SW 1271 (cell line): ENCODE measurements around the gene ZCCHC7.
"Not testable (repeated sequence)": the region's sequence is repeated elsewhere in the genome, so short reads cannot be mapped to it uniquely, and the experiment has no call there.

Experiments
- DNase-seq, 2 experiments: peaks; one replicate each; lab custom pipeline; 2025; lab: John Stamatoyannopoulos, UW

Gene ZCCHC7

DNA sequence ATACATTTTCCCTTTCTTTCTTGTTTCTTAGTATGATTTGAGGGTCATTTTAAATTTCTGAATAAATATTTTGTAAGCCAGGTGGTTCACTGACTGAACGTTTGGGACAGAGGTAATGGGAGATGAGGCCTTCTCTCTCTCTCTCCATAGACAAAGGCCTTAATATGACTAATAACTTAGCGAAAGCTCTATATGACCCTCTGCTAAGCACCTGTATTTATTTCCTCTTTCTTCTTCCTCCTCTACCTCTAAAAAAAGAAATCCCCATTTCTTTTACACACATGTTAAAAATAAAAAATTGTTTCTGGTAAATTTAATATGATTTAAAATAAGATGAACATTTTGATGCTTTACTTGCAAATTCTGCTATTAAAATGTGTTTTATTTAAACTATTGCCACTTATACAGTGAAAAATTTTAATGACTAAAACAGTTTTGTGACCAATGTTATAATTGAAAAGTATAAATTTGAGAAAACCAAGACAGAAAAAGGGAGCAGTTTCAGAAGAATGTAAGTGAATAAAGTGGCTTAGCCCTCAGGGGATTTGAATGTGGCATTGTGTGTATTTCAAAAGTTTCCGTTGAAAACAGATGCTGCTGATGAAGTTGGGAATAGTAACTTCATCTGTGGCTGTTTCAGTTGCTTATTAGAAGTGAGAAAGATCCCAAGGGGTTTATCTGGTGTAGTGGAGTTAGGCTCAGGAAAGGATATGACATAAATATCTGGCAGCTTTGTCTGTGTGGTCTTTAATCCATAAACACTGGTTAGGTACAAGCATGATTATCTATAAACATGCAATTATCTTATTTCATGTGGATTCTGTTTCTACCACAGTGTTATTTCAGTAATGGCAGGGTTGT is 173.5 kb downstream of the ZCCHC7 start:
- no peak for DNase-seq

DNA sequence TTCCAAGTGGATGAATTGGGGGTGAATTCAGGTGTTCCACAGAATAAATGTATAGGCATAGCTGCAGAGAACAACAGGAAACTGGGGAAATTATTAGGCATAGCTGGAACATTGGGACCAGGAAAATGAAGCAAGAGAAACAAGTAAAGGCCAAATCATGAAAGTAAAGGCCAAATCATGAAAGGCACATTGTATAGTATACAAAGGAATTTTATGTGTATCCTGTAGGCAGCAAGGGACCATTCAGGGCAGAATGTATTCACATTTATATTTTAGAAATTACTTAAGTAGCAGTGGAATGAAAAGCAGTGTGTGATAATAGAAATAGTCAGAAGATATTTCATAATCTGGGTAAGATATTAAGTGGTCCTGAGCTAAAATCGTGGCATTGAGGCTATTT is 174.8 kb downstream of the ZCCHC7 start:
- no peak for DNase-seq

DNA sequence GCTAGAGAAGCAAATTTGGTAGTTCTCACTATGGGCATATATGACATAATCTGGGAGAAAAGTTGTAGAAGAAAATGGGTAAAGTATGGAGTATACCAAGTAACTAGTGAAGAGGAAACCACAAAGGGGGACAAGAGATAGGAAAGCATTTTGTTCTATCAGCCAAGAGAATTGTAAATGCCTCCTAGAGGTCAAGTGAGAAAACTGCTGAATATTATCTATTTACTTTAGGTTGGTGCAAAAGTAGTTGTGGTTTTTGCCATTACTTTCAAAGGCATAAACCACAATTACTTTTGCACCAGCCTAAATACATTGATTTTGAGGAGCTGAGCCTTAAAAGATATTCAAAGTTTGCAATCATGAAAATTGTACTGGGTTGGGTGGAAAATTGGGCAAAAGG is 175.4 kb downstream of the ZCCHC7 start:
- DNase-seq = peak in 1 of 2 experiments; percentile 4

DNA sequence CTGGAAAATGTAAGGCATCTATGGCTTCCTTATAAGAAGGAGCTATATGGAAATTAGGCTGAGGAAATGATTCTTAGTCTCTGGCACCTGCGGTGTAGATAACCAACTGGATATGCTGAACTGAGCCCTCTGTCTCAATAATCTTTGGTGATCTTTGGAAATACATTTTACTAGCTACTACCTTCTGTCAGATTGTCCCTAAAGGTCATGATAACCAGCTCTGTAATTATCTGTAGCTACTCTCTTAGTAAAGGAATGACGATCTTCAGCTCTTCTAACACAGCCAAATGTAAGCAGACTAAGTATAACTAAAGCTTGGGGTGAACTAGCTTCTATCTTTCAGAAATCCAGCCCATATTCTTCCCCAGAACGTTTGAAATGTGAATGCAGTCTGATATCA is 177.2 kb downstream of the ZCCHC7 start:
- DNase-seq = no peak

DNA sequence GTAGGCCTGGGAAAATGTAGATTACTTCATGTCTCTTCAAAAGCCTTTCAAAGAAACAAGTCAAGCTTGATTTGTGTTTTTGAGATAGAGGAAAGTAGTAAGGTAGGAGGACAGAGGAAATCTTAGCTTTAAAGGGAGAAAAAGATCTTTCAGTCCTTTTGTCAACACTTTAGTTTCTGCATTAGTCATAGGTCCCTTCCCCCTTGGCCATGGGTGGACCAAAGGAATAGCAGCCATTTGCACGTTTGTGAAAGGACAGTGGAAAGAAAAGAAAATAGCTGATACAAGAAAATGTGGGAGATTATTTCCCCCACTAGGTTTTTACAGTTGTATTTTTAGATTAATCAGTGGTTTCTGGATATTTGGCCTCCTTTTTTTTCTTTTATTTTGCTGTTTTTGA is 180.2 kb downstream of the ZCCHC7 start:
- no peak for DNase-seq

DNA sequence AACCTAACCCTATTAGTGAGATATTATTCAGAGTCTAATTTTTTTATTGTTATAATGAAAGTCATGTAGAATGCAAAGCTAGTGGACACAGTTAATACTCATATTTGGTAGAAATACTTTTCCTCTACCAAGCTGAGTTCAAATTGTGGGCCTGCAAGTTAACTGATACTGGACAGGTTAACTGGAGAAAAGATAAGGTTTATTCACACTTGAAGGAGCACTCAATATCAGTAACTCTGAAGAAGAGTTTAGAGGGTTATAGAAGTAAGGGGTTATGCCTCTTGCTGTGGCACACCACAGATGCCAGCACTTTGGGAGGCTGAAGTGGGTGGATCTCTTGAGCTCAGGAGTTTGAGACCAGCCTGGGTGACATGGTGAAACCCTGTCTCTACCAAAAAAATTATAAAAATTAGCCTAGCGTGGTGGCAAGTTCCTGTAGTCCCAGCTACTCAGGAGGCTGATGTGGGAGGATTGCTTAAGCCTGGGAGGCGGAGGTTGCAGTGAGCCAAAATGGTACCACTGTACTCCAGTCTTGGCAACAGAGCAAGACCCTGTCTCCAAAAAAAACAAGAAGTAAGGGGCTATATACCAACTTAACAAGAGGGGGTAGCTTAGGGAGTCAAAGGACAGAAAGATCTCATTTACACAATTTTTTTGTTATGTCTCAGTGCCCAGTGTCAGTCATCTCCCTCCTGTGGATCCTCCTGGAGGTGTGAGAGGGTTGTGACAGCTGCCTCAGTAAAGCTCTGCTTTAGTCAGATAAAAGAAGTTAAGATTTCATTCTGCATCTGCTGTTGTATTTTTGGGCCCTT is 180.9 kb downstream of the ZCCHC7 start:
- no peak for DNase-seq

DNA sequence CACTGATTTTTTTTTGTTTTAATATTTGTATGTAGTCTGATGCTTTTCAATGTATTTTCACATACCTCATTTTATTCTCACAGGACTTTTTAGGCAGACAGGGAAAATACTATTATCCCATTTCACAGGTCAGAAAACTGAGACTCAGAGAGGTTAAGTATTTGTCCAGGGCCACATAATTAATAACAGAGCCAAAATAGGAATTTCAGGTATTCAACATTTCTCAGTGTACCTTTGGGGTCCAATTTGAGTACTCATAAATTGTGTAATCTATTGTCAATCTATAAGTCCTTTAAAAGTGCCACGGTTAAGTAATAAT is 181.4 kb downstream of the ZCCHC7 start:
- no peak for DNase-seq

DNA sequence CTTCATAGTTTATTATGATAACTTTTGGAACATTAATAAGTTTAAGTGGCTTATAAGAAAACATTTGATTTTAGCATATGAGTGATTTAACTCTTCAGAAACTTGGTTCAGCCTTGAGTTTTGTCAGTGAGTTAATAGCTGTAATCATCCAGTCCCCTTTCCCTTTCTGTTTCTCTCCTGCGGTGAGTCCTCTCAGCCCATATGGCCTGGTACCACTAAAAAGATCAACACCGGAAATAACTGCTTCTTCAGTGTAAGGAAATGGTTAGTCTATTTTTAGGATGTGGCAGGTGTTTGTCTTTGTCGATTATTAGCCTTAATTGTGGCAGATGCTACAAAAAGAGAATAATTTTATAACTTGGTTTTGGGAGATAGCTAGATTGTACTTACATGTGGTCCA is 181.9 kb downstream of the ZCCHC7 start:
- DNase-seq = no peak

DNA sequence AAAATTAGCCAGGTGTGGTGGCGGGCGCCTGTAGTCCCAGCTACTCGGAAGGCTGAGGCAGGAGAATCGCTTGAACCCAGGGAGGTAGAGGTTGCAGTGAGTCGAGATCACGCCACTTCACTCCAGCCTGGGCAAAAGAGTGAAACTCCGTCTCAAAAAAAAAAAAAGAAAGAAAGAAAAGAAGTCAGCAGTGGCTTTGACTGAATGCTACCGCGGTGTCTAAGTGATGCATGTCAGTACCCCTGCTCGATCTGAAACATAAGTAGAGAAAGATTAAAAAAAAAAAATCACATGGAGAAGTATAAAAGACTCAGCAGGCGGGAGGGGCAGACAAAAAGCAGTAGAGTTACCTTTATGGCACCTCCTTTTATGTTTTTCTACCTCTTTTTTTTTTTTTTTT is 182.9 kb downstream of the ZCCHC7 start:
- DNase-seq = not testable (repeated sequence)

DNA sequence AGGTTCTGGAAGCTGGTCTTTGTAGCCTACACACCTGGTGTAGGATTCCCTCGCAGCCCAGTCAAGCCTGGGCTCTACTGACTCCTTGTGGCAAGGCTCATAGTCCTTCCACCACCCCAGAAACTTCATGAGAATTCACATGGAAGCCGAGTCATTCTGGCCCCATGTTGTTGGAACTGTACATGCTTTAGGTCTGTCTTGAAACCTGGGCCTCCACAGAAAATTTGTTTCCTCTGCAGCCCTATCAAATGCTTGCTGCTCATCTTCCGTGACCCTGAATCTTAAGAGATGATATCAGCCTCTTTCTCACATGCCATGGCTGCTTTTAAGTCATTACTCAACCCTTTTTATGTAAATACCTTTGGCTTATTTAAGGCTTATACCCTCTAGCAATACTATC is 188.8 kb downstream of the ZCCHC7 start:
- DNase-seq = no peak

DNA sequence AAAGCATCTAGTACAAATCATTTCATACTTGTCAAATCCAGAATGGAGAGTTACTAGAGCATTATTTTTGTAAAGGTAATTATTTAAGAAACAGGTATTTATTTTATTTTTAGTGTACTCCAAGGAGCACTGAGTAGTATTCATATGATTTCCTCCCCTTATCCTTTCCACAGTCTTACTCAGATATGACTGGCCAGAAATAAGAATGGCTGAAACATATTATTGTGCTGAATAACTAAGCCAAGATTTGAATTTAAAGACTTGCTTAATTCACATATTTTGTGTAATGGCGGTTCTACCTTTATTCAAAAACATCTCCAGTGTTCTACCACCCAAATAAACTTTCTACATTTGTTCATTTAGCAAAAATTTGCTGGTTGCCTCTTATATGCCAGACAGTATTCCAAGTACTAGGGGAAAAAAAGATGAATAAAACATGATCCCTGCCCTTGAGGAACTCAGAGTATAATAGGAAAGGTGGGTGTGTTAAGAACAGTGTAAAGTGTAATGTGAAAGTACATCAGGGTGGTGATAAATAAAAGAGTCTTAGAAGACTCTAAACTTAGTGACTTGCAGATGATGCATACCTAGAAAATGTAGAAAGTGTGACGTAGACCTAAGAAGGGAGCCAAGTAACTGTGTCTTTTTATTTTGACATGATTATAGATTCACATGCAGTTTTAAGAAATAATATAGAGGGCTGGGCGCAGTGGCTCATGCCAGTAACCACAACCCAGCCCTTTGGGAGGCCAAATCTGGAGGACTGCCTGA is 191.7 kb downstream of the ZCCHC7 start:
- no peak for DNase-seq

DNA sequence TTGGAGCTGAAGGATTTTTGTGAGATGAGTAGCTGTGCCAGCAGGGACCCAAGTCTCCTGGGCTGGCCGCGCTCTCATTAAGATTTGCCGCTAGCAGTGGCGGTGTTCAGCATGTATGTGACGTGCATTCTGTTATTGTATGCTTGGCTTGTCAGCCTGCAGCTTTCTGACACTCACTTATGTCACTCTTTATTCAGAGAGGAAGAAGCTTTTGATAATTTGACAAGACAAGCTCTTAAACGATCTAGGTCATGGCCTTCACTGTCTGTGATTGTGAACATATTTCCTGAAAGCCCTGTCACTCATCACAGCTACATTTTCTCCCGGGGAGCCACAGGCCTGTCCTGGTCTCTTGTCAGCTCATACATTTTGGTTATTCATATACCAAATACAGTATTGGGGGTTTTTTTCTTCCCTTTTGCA is 203.9 kb downstream of the ZCCHC7 start:
- no peak for DNase-seq

DNA sequence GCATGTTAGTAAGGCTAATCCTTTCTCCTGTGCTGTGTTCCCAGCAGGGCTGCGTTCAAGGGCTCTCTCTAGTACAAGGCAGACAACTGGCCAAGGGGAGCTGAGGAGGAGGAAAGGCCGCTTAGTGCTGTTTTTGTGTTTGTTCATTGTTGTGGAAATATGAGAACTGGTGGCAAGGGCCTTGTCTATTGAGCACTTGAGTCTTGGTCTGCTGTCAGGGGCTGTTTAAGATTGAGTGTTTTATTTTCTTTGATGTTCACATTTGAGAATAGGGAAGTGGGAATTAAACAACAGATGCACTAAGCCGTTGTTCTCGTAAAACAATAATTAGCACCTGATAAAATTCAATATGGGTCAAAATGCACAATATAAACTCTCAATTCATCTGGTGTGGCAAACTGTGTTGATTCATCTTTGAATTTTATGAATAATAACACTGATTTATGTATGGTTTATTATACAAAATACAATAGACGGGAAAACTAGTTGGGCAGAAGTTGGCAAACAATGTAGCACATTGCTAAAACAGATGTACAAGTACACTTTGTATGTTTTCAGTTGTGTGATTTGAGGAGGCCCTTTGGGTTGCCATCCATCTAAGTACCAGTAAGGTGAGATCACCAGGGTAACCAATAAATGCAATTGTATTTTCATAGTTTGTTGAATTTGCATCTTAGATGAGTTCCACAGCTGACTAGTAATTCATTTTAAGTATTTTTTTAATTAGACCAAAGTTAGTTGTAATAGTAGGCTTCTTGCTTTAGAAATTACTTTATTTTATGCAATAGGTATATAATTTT is 204.5 kb downstream of the ZCCHC7 start:
- no peak for DNase-seq

DNA sequence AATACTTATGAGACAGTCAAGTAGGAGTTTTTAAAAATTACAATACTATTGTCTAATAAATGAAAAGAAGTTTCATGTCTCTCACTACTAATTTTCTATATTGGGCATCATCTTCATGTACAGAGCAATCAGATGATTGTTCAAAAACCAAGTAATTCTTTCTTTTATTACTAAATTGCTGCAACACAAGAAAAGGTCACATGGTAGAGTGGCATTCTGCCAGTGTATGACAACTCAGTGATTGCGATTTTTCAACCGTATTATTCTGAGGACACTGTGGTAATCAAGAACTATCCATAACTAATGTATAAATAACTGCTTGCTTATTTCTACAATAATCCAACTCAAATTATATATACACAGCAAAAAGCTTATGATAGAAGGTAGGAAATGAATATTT is 205.4 kb downstream of the ZCCHC7 start:
- no peak for DNase-seq

DNA sequence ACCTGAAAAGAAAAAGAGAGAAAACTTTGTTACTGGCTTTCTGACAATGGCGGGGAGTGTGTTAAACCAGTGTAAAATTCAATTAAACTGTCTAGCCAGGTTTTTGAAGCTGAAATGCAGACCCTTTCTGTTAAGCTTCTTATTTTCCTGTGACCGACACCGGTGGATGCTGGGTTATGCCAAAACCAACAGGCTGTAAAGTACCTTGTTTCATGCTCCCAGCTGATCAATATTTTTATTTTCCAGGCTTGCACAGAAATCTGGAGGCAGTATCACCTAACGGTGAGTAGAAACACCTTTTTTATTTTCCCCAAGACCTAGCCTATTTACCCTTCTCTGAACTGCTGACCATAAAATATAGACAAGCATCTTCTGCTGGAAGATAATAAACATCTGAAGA is 207.2 kb downstream of the ZCCHC7 start:
- DNase-seq = no peak

DNA sequence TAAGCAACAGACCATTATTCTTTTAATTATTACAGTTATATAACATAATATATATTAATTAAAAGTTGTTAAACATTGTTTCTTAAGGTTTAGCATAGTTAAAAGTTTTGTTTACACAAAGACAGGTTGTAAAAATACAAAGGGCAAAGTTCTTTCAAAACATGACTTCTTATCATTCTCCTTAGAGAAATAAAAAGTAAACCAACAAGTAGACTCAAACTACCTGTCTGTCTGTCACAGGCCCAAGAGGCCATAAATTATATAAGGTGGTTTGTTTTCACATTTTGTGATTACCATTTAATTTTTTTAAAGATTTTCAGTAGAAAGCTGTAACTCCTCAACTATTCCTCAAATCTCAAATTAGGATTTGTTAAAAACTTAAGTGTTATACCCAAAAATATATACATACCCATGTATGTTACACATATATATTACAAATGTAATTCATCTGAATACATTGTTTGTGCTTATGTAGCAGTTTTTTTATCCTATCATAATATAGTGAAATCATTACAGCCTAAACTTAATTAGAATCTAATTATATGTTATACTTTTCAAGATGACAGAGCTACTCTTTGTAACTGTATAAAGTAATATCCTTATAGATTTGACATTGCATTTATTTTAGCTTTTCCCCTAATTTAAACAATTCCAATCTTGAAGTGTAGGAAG is 208.3 kb downstream of the ZCCHC7 start:
- no peak for DNase-seq

DNA sequence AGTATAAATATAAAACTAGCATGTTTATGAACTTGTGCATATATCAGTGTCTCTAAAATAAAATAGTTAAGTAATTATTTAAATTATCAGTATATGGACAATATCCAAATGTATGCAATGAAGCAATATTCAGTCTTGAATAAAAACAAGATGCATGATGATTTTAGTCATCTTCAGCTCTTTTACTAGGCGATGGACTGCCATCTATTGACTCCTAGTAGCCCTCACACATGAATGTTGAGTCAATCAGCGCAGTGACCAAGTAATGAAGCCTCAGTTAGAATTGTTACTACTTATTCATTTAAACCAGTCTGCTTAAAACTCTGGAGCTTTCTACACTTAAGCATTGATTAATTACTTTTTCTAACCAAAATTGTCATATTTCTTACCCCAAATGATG is 209.2 kb downstream of the ZCCHC7 start:
- DNase-seq = no peak

DNA sequence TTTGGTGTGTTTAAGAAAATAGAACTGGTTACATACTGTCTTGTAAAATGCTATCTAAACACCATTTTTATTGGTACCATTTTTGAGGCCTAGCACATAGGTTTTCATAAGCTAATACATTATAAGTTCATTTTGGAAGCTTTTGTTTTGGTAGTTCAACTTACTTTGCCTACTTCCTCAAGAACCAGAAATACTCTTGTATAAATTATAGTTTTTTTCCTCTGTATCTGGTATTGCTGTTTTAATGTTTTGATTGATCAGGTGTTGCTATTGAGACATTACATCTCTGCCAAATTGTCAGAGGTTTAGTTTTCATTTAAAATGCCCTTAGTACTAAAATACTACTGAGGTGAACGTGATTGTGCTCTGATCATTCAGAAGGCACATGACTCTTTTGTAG is 211.5 kb downstream of the ZCCHC7 start:
- no peak for DNase-seq

DNA sequence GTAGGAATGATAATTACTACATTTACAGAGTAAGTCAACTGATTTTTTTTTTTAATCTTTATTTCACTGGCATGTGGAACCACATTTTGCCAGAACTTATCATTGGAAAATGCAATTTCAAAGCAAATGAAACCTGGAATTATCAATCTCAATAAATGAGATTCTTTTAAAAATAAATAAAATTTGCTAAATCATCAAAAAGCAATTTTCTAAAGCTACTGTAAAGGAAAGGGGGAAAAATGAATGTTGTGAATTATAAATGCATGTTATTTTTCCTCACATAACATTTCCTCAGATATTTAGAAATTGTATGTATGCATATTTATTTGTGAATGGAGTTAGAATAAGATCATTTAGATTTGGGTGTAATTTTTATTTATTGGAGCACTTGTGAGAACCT is 212.2 kb downstream of the ZCCHC7 start:
- no peak for DNase-seq

DNA sequence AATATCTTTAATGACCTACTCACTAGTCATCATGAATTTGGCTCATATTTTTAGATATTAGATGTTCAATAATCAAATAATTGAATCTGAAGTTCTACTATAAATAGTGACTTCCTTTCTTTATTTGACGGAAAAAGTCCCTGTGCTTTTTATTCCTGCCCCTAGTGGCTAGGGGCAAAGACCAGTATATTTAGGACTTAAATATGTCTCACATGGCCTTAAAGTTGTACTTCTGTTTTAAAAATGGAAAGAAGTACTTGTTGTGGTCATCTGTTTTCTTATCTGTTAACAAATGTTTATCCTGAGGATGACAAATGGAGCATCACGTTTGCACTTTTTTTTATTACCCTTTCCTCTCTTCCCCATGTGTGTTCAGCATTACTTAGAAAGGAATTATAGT is 212.9 kb downstream of the ZCCHC7 start:
- no peak for DNase-seq

DNA sequence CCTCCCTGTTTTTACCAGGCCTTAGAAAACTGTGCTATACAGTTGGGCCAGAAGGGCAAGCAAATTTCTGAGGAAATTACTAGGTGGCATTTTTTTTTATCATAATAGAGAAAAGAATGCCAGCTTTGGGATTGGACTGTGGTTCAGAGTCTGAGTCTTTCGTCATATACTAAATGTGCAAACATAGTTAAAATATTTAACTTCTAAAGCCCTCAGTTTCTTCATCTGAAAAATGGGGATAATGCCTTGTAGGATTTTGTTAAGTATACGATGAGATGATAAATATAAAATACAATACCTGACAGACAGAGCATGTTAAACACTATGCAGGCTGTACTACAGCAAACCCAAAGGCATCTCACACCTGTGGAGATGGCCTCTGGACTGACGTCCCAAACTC is 214.9 kb downstream of the ZCCHC7 start:
- no peak for DNase-seq
